Parathyroid adenoma (tissue), 2 donors: ENCODE measurements around the gene C1QTNF7.

Source experiments
- H2AFZ ChIP-seq: fragments of 300-600 bp; sonication (generic); one replicate; pipeline ENCODE4 v1.7.0; 2017; ENCODE audit warnings: antibody characterized with exemption, mild to moderate bottlenecking
- H3K27ac ChIP-seq: fragments of 300-600 bp; sonication (generic); one replicate; pipeline ENCODE4 v1.7.0; 2017
- H3K27me3 ChIP-seq: fragments of 300-600 bp; sonication (generic); one replicate; pipeline ENCODE4 v1.7.0; 2017; ENCODE audit warnings: low read length; ENCODE audit not compliant: control insufficient read depth, insufficient read depth
- H3K36me3 ChIP-seq: fragments of 300-600 bp; sonication (generic); one replicate; pipeline ENCODE4 v1.7.0; 2017; ENCODE audit warnings: low read length; ENCODE audit not compliant: control insufficient read depth, insufficient read depth
- H3K4me1 ChIP-seq: fragments of 300-600 bp; sonication (generic); one replicate; pipeline ENCODE4 v1.7.0; 2017; ENCODE audit warnings: control low read depth
- H3K4me2 ChIP-seq: fragments of 300-600 bp; sonication (generic); one replicate; pipeline ENCODE4 v1.7.0; 2017; ENCODE audit warnings: low read length
- H3K4me3 ChIP-seq: fragments of 300-600 bp; sonication (generic); one replicate; pipeline ENCODE4 v1.7.0; 2017; ENCODE audit warnings: low read depth, low read length
- H3K79me2 ChIP-seq: fragments of 300-600 bp; sonication (generic); one replicate; pipeline ENCODE4 v1.7.0; 2017; ENCODE audit warnings: control low read depth
- H3K9ac ChIP-seq: fragments of 300-600 bp; sonication (generic); one replicate; pipeline ENCODE4 v1.7.0; 2017; ENCODE audit warnings: mild to moderate bottlenecking
- H3K9me3 ChIP-seq: fragments of 300-600 bp; sonication (generic); one replicate; pipeline ENCODE4 v1.7.0; 2017; ENCODE audit warnings: low read length; ENCODE audit not compliant: control insufficient read depth
- TF ChIP-seq, protein P1 (sequence below): fragments of 300-600 bp; sonication (generic); IDR thresholded peaks from one replicate; pipeline ENCODE4 v1.7.0; 2017; ENCODE audit warnings: antibody characterized with exemption, mild to moderate bottlenecking
- donor health status: primary hyperparathyroidism.

Gene C1QTNF7

DNA sequence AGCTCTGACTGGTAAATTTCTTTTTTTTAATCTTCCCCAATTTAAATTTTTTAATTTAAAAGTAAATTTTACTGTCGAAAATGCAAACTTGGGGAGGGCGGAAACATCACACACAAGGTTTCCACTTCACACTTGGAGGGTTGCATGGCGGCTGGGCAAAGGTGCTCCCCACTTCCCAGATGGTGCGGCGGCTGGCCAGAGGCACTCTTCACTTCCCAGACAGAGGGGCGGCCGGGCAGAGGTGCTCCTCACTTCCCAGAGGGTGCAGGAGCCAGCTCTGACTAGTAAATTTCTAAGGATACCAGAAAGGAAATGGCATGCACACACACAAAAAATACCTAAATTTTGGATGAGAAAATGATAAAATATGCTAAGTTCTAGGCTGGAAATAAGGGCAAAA is 16.4 kb downstream of the C1QTNF7 start:
- Histone ChIP-seq H3K27me3 (no peaks in the 10 kb centered on the region), H2AFZ (no peak overlapping the region), H3K9ac (no peak overlapping the region), H3K4me3 (no peak overlapping the region), H3K4me1 (no peaks in the 10 kb centered on the region), H3K27ac (no peak overlapping the region), H3K79me2 (no peaks in the 10 kb centered on the region), H3K9me3 (no peaks in the 10 kb centered on the region), H3K4me2 (no peak overlapping the region), H3K36me3 (no peaks in the 10 kb centered on the region)
- TF ChIP-seq, protein P1, sequence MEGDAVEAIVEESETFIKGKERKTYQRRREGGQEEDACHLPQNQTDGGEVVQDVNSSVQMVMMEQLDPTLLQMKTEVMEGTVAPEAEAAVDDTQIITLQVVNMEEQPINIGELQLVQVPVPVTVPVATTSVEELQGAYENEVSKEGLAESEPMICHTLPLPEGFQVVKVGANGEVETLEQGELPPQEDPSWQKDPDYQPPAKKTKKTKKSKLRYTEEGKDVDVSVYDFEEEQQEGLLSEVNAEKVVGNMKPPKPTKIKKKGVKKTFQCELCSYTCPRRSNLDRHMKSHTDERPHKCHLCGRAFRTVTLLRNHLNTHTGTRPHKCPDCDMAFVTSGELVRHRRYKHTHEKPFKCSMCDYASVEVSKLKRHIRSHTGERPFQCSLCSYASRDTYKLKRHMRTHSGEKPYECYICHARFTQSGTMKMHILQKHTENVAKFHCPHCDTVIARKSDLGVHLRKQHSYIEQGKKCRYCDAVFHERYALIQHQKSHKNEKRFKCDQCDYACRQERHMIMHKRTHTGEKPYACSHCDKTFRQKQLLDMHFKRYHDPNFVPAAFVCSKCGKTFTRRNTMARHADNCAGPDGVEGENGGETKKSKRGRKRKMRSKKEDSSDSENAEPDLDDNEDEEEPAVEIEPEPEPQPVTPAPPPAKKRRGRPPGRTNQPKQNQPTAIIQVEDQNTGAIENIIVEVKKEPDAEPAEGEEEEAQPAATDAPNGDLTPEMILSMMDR = no peak

DNA sequence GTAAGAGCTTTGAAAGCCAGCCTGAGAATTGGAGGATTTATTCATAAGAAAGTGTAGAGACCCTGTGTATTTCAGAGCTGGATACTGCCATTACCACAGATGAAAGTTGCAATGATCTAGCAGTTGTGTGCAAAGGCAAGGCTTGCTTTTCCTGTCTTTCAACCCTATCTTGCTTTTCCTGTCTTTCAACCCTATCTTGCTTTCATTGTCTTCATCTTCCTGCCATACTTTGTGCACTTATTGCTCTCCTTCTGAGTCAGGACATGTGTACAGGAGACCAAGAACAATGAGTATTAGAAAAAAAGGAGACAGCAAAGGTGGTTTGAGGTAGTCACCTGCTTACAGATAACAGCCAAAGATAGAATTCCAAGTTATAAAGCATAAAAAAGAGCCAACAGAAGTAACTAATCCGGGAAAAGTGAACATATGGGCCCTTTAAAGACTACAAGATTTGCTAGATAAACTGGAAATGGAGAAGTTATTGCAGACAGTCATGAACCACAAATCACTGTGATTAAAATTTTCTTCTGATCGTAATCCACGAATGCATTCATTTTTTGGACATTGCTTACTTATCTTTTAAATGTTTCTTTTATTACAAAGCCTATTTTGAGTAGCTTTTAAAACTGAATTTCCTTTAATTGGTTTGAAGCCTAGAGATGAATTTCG is 17.2 kb downstream of the C1QTNF7 start:
- TF ChIP-seq, protein P1 = no peak
- Histone ChIP-seq H3K9ac (no peak overlapping the region), H3K27ac (no peak overlapping the region), H3K36me3 (no peaks in the 10 kb centered on the region), H3K9me3 (no peaks in the 10 kb centered on the region), H3K4me2 (no peak overlapping the region), H3K79me2 (no peaks in the 10 kb centered on the region), H2AFZ (no peak overlapping the region), H3K4me1 (no peaks in the 10 kb centered on the region), H3K4me3 (no peak overlapping the region), H3K27me3 (no peaks in the 10 kb centered on the region)

DNA sequence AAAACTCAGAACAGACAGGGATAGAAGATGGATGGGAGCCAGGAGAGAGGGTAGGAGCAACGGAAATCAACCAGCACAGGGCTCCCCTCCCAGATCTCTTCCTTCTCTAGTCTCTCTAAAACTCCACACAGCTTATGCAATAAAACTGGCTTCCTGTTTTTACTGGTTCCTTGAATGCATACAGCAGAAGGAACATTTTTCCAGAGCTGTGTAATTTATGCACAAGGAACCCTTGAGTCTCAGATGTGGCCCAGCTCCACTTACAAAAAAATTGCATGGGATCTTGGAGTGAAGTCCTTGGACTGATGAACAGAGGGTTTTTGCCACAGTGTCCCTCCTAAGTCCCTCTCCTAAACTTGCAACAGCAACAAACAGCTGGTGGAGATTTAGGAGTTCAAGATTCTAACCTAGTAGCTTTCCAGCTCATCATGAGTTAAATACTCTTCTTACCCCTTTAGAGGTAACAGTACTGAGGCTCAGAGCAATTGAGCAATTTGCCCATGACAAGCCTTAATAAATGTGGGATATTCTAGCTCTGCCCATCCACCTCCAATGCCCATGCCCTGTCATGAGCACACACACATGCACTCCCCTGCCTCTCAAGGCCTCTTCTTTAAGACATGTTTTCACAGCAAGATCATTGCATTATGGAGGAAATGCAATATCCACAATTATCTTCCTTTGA is 23.5 kb downstream of the C1QTNF7 start:
- no peak overlapping the region for H3K27ac ChIP-seq
- TF ChIP-seq, protein P1 = no peak
- no peaks in the 10 kb centered on the region for H3K9me3 ChIP-seq

DNA sequence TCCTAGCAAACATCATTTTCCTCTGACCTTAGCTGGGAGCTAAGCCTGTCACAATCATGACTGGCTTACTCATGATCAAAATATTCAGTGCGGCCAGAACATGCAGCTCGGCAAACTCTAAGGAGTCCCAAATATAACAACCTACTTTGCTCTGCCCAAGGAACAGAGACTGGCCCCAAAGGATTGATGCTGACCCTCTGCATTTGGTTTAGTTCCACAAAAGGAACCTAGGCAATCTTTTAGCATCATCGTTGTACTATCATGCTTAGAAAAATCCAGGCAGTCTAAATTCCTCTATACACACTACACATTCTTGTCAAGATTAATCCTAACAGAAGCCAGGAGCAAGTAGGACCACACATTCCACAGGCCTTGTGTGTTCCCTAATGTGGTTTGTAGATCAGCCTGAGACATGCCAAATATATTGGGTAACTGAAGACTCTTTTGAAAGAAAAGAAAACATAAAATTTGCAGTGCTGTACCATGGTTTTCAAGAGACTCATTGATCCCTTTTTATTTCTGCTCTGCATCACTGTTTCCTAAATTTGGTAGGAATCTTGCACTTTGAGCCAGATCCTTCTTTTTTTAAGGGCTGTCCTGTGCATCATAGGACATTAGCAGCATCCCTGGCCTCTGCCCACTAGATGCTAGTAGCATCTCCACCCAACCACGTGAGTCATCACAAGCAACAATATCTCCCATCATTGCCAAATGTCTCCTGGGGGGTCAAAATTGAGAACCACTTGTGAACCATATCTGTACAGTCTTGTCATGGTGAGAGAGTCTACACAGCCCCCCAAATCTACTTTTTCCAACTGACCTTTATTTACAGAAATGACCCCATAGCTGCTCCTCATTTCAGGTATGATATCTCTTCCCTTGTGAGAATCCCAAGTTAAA is 24.3 kb downstream of the C1QTNF7 start:
- Histone ChIP-seq H2AFZ (no peak overlapping the region), H3K27ac (no peak overlapping the region), H3K79me2 (no peaks in the 10 kb centered on the region), H3K27me3 (no peaks in the 10 kb centered on the region), H3K36me3 (no peaks in the 10 kb centered on the region), H3K4me2 (no peak overlapping the region), H3K4me3 (no peak overlapping the region), H3K9me3 (no peaks in the 10 kb centered on the region), H3K9ac (no peak overlapping the region), H3K4me1 (peaks cover 2% of the 10 kb centered on the region)
- TF ChIP-seq, protein P1 = no peak

More for the DNA sequence above, 23.5 kb downstream of the C1QTNF7 start:
- Histone ChIP-seq H3K79me2 (no peaks in the 10 kb centered on the region), H3K4me3 (no peak overlapping the region), H3K9ac (no peak overlapping the region), H3K4me1 (no peaks in the 10 kb centered on the region), H3K4me2 (no peak overlapping the region), H3K36me3 (no peaks in the 10 kb centered on the region), H3K27me3 (no peaks in the 10 kb centered on the region), H2AFZ (no peak overlapping the region)
